Adipose tissue (tissue), 3 donors: ENCODE data around the gene FABP1. TPM values are rescaled to one million over a fixed set of nuclear protein-coding genes. Genes with fewer than 3 reads are reported as not detected.

Experiments
- H3K27ac ChIP-seq: one replicate; pipeline ENCODE4 v1.5.1; 2013; ENCODE audit warnings: low read depth, low read length
- WGBS, 3 donors: extraction: QIAGEN DNeasy Blood & Tissue Kit; methylation state at CpG; one replicate each; pipeline ENCODE4 v1.1.7; 2013; 5-methylcytosine and 5-hydroxymethylcytosine counted together
- polyA plus RNA-seq, 3 donors: library from polyadenylated mRNA; stranded (reverse); fragments of 200-250 nt; gene quantifications; one replicate each; pipeline ENCODE4 v1.2.3, GENCODE V29; 2013
- donor health status: healthy with polysubstance abuse.
- donor health status: Bipolar disorder and iron deficiency.
- donor health status: healthy.

FABP1 gene
- polyA plus RNA-seq, 3 donors, result 1.1 to 4.7 (median 3.7) TPM

DNA sequence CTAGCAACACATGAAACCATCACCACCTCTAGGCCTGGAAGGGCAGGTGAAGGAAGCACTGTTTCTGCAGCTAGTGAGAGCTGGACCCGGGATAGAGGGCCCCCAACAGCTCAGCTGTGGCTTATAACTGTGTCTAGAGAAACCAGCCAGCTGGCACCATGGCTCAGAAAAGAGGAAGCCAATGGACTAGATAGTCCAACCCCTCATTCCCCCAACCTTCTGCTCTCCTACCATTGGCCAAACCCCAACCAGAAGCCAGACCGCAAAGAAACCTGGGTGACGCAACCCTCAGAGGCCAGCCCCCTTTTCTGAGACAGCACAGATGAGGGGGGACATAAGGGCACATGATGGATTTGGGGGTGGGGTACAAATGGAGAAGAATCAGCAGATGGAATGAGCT, 35.9 kb downstream of the FABP1 start:
- H3K27ac ChIP-seq, result no peak overlapping the region
- WGBS, 3 donors, result 33 to 89% (median 60%) methylated on average over 3 of the region's 3 CpGs

DNA sequence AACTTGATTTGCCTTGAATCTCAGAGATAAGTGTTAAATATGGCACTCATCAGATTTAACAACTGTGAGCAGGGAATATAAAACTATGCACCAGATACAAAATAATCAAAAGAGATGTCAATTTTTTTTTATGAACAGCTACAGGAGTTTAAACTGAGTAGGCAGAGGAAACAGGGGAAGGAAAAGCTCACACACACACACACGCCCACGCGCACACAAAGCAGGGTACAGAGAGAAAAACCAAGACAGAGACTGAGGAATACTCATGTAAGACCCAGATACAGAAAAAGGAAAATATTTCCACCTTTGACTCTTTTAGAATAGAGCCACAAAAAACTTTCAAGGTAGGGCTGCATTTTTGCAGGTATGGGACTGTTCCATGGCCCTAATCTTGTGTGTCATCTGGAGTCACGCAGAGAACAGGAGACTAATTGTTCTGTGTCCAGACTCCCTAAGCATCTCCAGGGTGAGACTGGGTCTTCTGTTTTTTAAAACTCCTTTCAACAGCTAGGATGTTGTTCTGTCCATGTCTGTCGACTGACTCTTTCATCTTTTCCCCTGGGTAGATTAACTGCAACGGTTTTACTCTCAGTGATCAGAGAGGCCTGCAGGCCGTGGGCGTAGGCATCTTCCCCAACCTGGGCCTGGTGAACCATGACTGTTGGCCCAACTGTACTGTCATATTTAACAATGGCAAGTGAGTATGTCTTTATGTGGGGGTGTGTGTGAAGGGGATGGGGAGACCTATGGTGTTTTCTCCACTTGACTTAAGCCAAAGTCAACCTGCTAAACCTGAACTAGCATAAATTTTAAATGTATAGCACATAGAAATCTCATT, 37.2 kb downstream of the FABP1 start:
- H3K27ac ChIP-seq, result no peak overlapping the region
- WGBS, 3 donors, result 66 to 77% (median 73%) methylated on average over 8 of the region's 8 CpGs

GRCh38 chr2:88088999-88089398, 38.9 kb downstream of the FABP1 start:
- no peak overlapping the region for H3K27ac ChIP-seq
- 92 to 100% (median 98%) methylated on average over 2 of the region's 2 CpGs for WGBS, 3 donors

- no peak overlapping the region for H3K27ac ChIP-seq
- WGBS, 3 donors, result 88 to 93% (median 92%) methylated on average over 17 of the region's 17 CpGs
Measured at GRCh38 chr2:88087763-88088162, 40.1 kb downstream of the FABP1 start.

DNA sequence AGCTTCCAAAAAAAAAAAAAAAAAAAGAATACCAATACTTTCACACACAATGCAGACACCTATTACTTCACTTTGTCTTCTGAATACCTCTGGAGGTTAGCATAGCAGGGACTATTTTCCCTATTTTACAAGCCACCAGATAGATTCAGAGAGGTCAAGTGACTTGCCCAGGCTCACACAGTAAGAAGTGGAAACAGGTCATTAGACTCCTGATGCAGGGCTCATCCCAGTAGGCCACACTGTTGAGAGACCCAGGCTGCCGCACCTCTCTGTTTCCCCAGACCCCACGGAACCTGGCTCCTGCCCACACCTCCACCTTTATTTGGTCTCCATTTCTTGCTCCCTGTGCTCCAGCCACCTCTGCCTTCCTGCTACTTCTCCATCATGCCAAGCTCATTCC, 40.8 kb downstream of the FABP1 start:
- WGBS, 3 donors, result 93 to 94% (median 93%) methylated on average over 2 of the region's 2 CpGs
- H3K27ac ChIP-seq, result no peak overlapping the region

DNA sequence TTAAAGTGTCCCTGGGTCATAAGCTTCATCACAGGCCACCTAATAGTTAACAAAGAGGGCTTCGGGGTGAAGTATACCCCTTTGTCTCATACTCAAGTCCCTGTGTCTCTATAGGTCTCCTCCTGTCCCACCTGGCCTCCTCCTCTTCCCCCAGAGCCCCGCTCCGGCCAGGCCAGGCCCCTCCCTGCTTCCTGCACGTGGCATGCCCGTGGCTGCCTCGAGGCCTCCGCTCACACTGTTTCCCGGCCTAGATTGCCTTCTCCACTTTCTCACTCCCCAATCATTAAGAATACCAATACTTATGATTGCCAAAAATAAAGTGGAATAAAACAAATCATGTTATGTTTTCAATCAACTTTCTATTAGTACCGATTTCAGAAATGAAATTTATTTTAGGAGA, 41.5 kb downstream of the FABP1 start:
- 83 to 87% (median 86%) methylated on average over 7 to 9 of the region's 9 CpGs for WGBS, 3 donors
- H3K27ac ChIP-seq, result no peak overlapping the region

DNA sequence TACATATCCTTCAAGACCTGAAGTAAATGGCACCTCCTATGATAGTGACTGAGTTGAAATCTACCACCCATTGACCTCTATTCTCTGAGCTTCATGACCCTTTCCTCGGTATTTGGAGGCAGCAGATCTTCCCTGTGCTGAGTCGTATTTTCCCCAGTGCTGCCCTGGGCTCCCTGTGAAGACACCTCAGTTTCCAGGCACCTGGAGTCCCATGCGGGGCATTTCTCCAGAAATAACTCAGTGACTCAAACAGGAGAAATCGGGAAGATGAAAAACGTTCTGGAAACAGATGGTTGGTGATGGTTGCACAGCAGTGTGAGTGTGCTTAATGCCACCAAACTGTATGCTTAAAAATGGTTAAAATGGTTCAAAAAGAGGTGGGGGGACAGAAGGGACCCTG, 42.3 kb downstream of the FABP1 start:
- H3K27ac ChIP-seq, result no peak overlapping the region
- WGBS, 3 donors, result 78 to 89% (median 87%) methylated on average over 5 of the region's 5 CpGs

GRCh38 chr2:88085099-88085498, 42.8 kb downstream of the FABP1 start:
- 94 to 97% (median 96%) methylated on average over 2 of the region's 2 CpGs for WGBS, 3 donors
- H3K27ac ChIP-seq, result no peak overlapping the region

- no peak overlapping the region for H3K27ac ChIP-seq
- WGBS, 3 donors, result 82 to 89% (median 87%) methylated on average over 1 of the region's 1 CpG
Measured at GRCh38 chr2:88082781-88083180, 45.1 kb downstream of the FABP1 start.

DNA sequence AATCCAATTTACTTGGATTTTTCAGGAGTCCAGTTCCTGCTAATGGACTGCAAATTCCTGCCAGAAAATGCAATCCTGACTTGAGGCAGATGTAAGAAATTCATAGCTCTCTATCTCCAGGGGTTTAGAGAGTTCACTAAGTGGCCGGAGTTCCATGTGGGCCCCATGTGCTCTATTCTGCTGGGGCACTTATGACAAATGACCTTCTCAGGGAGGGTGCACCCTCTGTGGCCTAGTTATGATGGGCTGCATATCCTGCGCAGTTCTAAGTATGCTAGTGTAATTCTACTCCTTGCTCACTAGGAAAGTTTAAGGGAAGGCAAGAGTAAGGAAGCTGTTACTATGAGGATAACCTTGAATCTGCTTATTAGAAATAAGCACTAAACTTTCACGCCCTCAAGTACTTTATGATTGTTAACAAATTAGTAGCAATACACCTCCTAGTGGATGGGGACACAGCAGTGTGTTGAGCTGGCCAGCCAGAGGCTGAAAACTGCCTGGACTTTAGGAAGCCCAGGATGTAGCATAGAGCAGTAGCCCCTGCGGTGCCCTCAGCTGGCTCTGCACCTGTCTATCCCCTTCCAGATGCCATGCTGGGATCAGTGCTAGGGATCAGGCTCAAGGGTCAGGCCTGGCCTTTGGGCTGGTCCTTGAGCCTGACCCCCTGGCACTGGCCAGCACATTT, 45.8 kb downstream of the FABP1 start:
- WGBS, 3 donors, result 75 to 82% (median 82%) methylated on average over 4 of the region's 4 CpGs
- no peak overlapping the region for H3K27ac ChIP-seq

DNA sequence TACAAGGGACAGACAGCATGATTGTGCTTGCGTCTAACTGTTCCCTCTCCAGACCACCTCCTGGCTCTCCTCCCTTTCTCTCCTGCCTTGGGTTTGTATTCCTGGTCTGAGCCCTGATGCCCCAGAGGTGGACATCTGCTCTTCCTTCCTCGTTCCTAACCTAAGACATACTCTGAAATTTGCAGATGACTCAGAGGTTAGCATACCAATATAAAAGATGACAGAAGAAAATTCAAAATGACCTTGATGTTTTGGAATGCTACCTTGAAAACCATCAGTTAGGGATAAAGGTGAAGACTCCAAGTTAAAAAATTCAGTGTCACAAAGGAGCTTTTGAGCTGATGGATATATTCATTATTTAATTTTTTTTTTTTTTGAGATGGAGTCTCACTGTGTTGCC, 47.3 kb downstream of the FABP1 start:
- no peak overlapping the region for H3K27ac ChIP-seq

GRCh38 chr2:88078643-88079172, 49.2 kb downstream of the FABP1 start:
- H3K27ac ChIP-seq, result no peak overlapping the region
- 32 to 47% (median 44%) methylated on average over 3 of the region's 3 CpGs for WGBS, 3 donors

More for the DNA sequence above, 47.3 kb downstream of the FABP1 start:
- WGBS, 3 donors, result 76 to 86% (median 85%) methylated on average over 2 of the region's 2 CpGs

DNA sequence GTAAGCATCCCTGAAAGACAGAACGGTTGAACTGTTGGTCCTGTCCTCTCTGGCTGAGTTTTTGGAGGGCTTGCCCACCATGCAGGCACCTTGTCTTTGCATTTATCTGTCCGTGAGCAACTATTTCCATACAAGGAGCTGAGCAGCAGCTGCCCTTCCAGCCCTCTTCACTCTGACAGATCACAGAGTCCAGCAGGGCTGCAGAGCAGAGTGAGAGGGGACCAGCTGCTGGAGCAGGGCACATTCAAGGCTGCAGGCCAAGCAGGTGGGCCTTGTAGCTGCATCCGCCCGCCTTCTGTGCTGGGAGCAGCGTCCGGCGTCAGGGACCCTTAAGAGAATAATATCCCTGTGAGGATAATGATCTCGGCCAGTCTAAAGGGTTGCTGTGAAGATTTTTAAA, 50.8 kb downstream of the FABP1 start:
- no peak overlapping the region for H3K27ac ChIP-seq
- whole genome bisulfite sequencing, 3 donors, result 81 to 86% (median 82%) methylated on average over 8 of the region's 8 CpGs

GRCh38 chr2:88074854-88075292, 53.0 kb downstream of the FABP1 start:
- WGBS, 3 donors, result 62 to 67% (median 62%) methylated on average over 4 of the region's 4 CpGs
- H3K27ac ChIP-seq, result no peak overlapping the region

- no peak overlapping the region for H3K27ac ChIP-seq
Measured at GRCh38 chr2:88074150-88074549, 53.7 kb downstream of the FABP1 start.

Other genes with a start within 250 kb of the FABP1 start
- gene RNU2-63P, start 111.5 kb downstream of the FABP1 start, polyA plus RNA-seq, result not detected
- gene KRCC1, start 72.3 kb downstream of the FABP1 start, polyA plus RNA-seq, result 10 to 100 TPM; 11.8 to 48.0 (median 17.2) TPM
- gene SMYD1, start 60.2 kb downstream of the FABP1 start, polyA plus RNA-seq, result under 1 TPM in 2 of 3 donors, not detected in 1; 0.06 to 0.11 TPM
- 10 to 100 TPM; 11.6 to 26.6 (median 15.9) TPM for gene THNSL2, start 42.3 kb upstream of the FABP1 start, polyA plus RNA-seq